Bone marrow (tissue), 2 donors: ENCODE measurements around the gene C19orf81.

ENCODE experiments used
- DNase-seq, 2 donors: peaks; one replicate each; lab custom pipeline; 2025; lab: John Stamatoyannopoulos, UW

The C19orf81 gene

GRCh38 chr19:50686310-50687032 is 37.2 kb downstream of the C19orf81 start:
- no peak for DNase-seq

GRCh38 chr19:50688766-50689165 is 39.5 kb downstream of the C19orf81 start:
- no peak for DNase-seq

- no peak for DNase-seq
Measured at GRCh38 chr19:50690439-50690838, 41.2 kb downstream of the C19orf81 start.

GRCh38 chr19:50693064-50693975 is 44.1 kb downstream of the C19orf81 start:
- no peak for DNase-seq

- no peak for DNase-seq
Measured at GRCh38 chr19:50694815-50695145, 45.5 kb downstream of the C19orf81 start.

GRCh38 chr19:50695251-50696093 is 46.2 kb downstream of the C19orf81 start:
- no peak for DNase-seq

- DNase-seq, result no peak
Measured at GRCh38 chr19:50696094-50696483, 46.8 kb downstream of the C19orf81 start.

- no peak for DNase-seq
Measured at GRCh38 chr19:50697414-50698124, 48.3 kb downstream of the C19orf81 start.

GRCh38 chr19:50701367-50701985 is 52.2 kb downstream of the C19orf81 start:
- DNase-seq, result no peak

- no peak for DNase-seq
Measured at GRCh38 chr19:50702158-50702870, 53.1 kb downstream of the C19orf81 start.

GRCh38 chr19:50702871-50703829 is 53.9 kb downstream of the C19orf81 start:
- DNase-seq, result peak; percentile 44 to 65

GRCh38 chr19:50703915-50704796 is 54.9 kb downstream of the C19orf81 start:
- DNase-seq, result no peak

- DNase-seq, result peak; percentile 9 to 84
Measured at GRCh38 chr19:50705422-50706019, 56.3 kb downstream of the C19orf81 start.

- no peak for DNase-seq
Measured at GRCh38 chr19:50706387-50706786, 57.1 kb downstream of the C19orf81 start.

- DNase-seq, result no peak
Measured at GRCh38 chr19:50708179-50708879, 59.1 kb downstream of the C19orf81 start.
